GM06990 (cell line): Measurements from ENCODE around the gene PIGZ.

Source experiments
- DNase-seq: peaks from one replicate; pipeline ENCODE4 v3.0.0-alpha.2; 2011; ENCODE audit not compliant: insufficient read length; ENCODE audit errors: extremely low read depth
- H3K27me3 ChIP-seq: replicated peaks from 2 replicates; pipeline ENCODE4 v1.6.0; 2011; ENCODE audit warnings: low read length; ENCODE audit not compliant: control insufficient read depth, insufficient read depth
- H3K36me3 ChIP-seq: 2 replicates; pipeline ENCODE4 v1.5.1; 2011; ENCODE audit warnings: low read length; ENCODE audit not compliant: control insufficient read depth, insufficient read depth
- H3K4me3 ChIP-seq: replicated peaks from 2 replicates; pipeline ENCODE4 v1.5.1; 2011; ENCODE audit warnings: low read depth, mild to moderate bottlenecking, control low read depth, low read length
- CTCF ChIP-seq: IDR thresholded peaks from 2 replicates; pipeline ENCODE4 v1.5.1; 2011; ENCODE audit warnings: low read length, control low read depth, mild to moderate bottlenecking, inconsistent platforms; ENCODE audit not compliant: insufficient read depth, poor library complexity, severe bottlenecking

PIGZ gene

GRCh38 chr3:196916995-196917394, 51.6 kb downstream of the PIGZ start:
- H3K36me3 ChIP-seq, result peaks cover 4% of the 10 kb centered on the region; the same call in 1 of the 2 replicates

GRCh38 chr3:196916221-196916620, 52.4 kb downstream of the PIGZ start:
- peaks cover 4% of the 10 kb centered on the region; the same call in 1 of the 2 replicates for H3K36me3 ChIP-seq
- no peak for TF ChIP-seq CTCF
- no peak overlapping the region for H3K4me3 ChIP-seq
- H3K27me3 ChIP-seq, result no peaks in the 10 kb centered on the region
- DNase-seq, result no peak

More at GRCh38 chr3:196916995-196917394, 51.6 kb downstream of the PIGZ start:
- DNase-seq, result no peak
- H3K4me3 ChIP-seq, result no peak overlapping the region
- H3K27me3 ChIP-seq, result no peaks in the 10 kb centered on the region
- TF ChIP-seq CTCF, result no peak

GRCh38 chr3:196915375-196915774, 53.3 kb downstream of the PIGZ start:
- no peaks in the 10 kb centered on the region for H3K27me3 ChIP-seq
- peaks cover 4% of the 10 kb centered on the region; the same call in 1 of the 2 replicates for H3K36me3 ChIP-seq
- no peak for TF ChIP-seq CTCF
- DNase-seq, result no peak
- H3K4me3 ChIP-seq, result no peak overlapping the region

GRCh38 chr3:196914866-196915265, 53.8 kb downstream of the PIGZ start:
- Histone ChIP-seq H3K4me3 (no peak overlapping the region), H3K36me3 (peaks cover 4% of the 10 kb centered on the region; the same call in 1 of the 2 replicates), H3K27me3 (no peaks in the 10 kb centered on the region)
- no peak for TF ChIP-seq CTCF
- DNase-seq, result no peak

- no peak for DNase-seq
- Histone ChIP-seq H3K36me3 (peaks cover 10% of the 10 kb centered on the region), H3K27me3 (no peaks in the 10 kb centered on the region), H3K4me3 (no peak overlapping the region)
- no peak for TF ChIP-seq CTCF
Measured at GRCh38 chr3:196903740-196904139, 64.9 kb downstream of the PIGZ start.

- H3K36me3 ChIP-seq, result peaks cover 10% of the 10 kb centered on the region
- no peaks in the 10 kb centered on the region for H3K27me3 ChIP-seq
- H3K4me3 ChIP-seq, result no peak overlapping the region
- no peak for DNase-seq
- TF ChIP-seq CTCF, result no peak
Measured at GRCh38 chr3:196902296-196902695, 66.3 kb downstream of the PIGZ start.
